ENCODE measurements around the gene KRTAP12-4.
"Not testable (repeated sequence)": the region's sequence is repeated elsewhere in the genome, so short reads cannot be mapped to it uniquely, and the experiment has no call there.

The KRTAP12-4 gene

GRCh38 chr21:44632067-44632466, 22.4 kb downstream of the KRTAP12-4 start:
- no peak for DNase-seq (ENCODE audit: low read depth)

GRCh38 chr21:44630440-44630839, 24.0 kb downstream of the KRTAP12-4 start:
- DNase-seq (ENCODE audit: low read depth) = no peak

- DNase-seq (ENCODE audit: low read depth) = no peak
Observed at GRCh38 chr21:44628707-44629391, 25.6 kb downstream of the KRTAP12-4 start.

- not testable (repeated sequence) for DNase-seq (ENCODE audit: low read depth)
Observed at GRCh38 chr21:44627831-44628233, 26.6 kb downstream of the KRTAP12-4 start.

- not testable (repeated sequence) for DNase-seq (ENCODE audit: low read depth)
Observed at GRCh38 chr21:44627181-44627822, 27.2 kb downstream of the KRTAP12-4 start.

GRCh38 chr21:44626673-44627143, 27.8 kb downstream of the KRTAP12-4 start, which contains the start of gene KRTAP10-9:
Gene KRTAP10-9, plus strand, starts transcription at chr21:44627093. Its CDS starts 79 bp downstream, at chr21:44627172.
- DNase-seq (ENCODE audit: low read depth) = no peak

GRCh38 chr21:44626262-44626661, 28.2 kb downstream of the KRTAP12-4 start:
- no peak for DNase-seq (ENCODE audit: low read depth)

- no peak for DNase-seq (ENCODE audit: low read depth)
Observed at GRCh38 chr21:44625756-44626155, 28.7 kb downstream of the KRTAP12-4 start.

GRCh38 chr21:44623575-44623974, 30.9 kb downstream of the KRTAP12-4 start:
- DNase-seq (ENCODE audit: low read depth) = no peak

GRCh38 chr21:44619886-44620285, 34.6 kb downstream of the KRTAP12-4 start:
- no peak for DNase-seq (ENCODE audit: low read depth)

GRCh38 chr21:44618909-44619308, 35.5 kb downstream of the KRTAP12-4 start:
- no peak for DNase-seq (ENCODE audit: low read depth)

- no peak for DNase-seq (ENCODE audit: low read depth)
Observed at GRCh38 chr21:44618504-44618903, 36.0 kb downstream of the KRTAP12-4 start.

GRCh38 chr21:44617071-44617501, 37.4 kb downstream of the KRTAP12-4 start:
- DNase-seq (ENCODE audit: low read depth) = no peak

GRCh38 chr21:44616591-44616926, 37.9 kb downstream of the KRTAP12-4 start:
- DNase-seq (ENCODE audit: low read depth) = no peak

- no peak for DNase-seq (ENCODE audit: low read depth)
Observed at GRCh38 chr21:44615911-44616590, 38.4 kb downstream of the KRTAP12-4 start.

- no peak for DNase-seq (ENCODE audit: low read depth)
Observed at GRCh38 chr21:44615466-44615865, 39.0 kb downstream of the KRTAP12-4 start.

GRCh38 chr21:44614961-44615391, 39.5 kb downstream of the KRTAP12-4 start:
- DNase-seq (ENCODE audit: low read depth) = no peak

GRCh38 chr21:44614161-44614631, 40.3 kb downstream of the KRTAP12-4 start:
- no peak for DNase-seq (ENCODE audit: low read depth)

GRCh38 chr21:44613386-44614155, 40.9 kb downstream of the KRTAP12-4 start:
- no peak for DNase-seq (ENCODE audit: low read depth)

- DNase-seq (ENCODE audit: low read depth) = no peak
Observed at GRCh38 chr21:44612669-44613229, 41.7 kb downstream of the KRTAP12-4 start.

GRCh38 chr21:44612029-44612486, 42.4 kb downstream of the KRTAP12-4 start, which contains the start of gene KRTAP10-8:
Gene KRTAP10-8, plus strand, starts transcription at chr21:44612079. Its CDS starts 22 bp downstream, at chr21:44612101.
- no peak for DNase-seq (ENCODE audit: low read depth)

Measured in EH (cell line).